Peyer's patch (tissue), 4 donors: ENCODE data around the gene AMY2B. TPM values are rescaled to one million over a fixed set of nuclear protein-coding genes. Genes with fewer than 3 reads are reported as not detected.
"Not testable (repeated sequence)": the region's sequence is repeated elsewhere in the genome, so short reads cannot be mapped to it uniquely, and the experiment has no call there.

Experiments
- DNase-seq, 3 donors: peaks; one replicate each; pipeline ENCODE4 v3.0.0-alpha.2; 2017 to 2019
- H3K27ac ChIP-seq, 4 donors: fragments of 200-600 bp; sonication (generic); one replicate each; pipeline ENCODE4 v1.5.1; 2016 to 2019
- H3K27me3 ChIP-seq, 2 donors: fragments of 200-600 bp; sonication (generic); one replicate each; pipeline ENCODE4 v1.5.1; 2019
- H3K36me3 ChIP-seq, 3 donors: fragments of 200-600 bp; sonication (generic); one replicate each; pipeline ENCODE4 v1.5.1; 2016 to 2019
- H3K4me1 ChIP-seq, 4 donors: fragments of 200-600 bp; sonication (generic); one replicate each; pipeline ENCODE4 v1.5.1; 2016 to 2019
- H3K4me3 ChIP-seq, 4 donors: fragments of 200-600 bp; sonication (generic); 1 replicate in 3 of 4; 2 replicates in 1 of 4; pipeline ENCODE4 v1.5.1; 2016 to 2019; ENCODE audit warnings: mild to moderate bottlenecking in 1 of 4
- H3K9me3 ChIP-seq, 4 donors: fragments of 200-600 bp; sonication (generic); one replicate each; pipeline ENCODE4 v1.5.1; 2016 to 2019; ENCODE audit warnings: mild to moderate bottlenecking in 1 of 4
- CTCF ChIP-seq, 6 experiments: fragments of 450-650 bp in 4 of 6; fragments of 200-600 bp in 2 of 6; sonication (generic) in 1 of 6; IDR thresholded peaks; one replicate each; pipeline ENCODE4 v1.5.1; 2017 to 2019; ENCODE audit warnings: antibody characterized with exemption in 6 of 6, mild to moderate bottlenecking in 3 of 6, moderate library complexity in 1 of 6
- POLR2A ChIP-seq, 2 donors: fragments of 450-650 bp; IDR thresholded peaks; one replicate each; pipeline ENCODE4 v1.5.1; 2017; ENCODE audit warnings: antibody characterized with exemption in 2 of 2, mild to moderate bottlenecking in 2 of 2, moderate library complexity in 2 of 2
- total RNA-seq, 4 donors: library from RNA; depleted of rRNA; stranded (reverse); fragments of >200 nt; gene quantifications; one replicate each; pipeline ENCODE4 v1.1.0, GENCODE V29; 2016

AMY2B gene
- total RNA-seq = 10 to 100 TPM; 20.3 to 46.4 (median 28.4) TPM

DNA sequence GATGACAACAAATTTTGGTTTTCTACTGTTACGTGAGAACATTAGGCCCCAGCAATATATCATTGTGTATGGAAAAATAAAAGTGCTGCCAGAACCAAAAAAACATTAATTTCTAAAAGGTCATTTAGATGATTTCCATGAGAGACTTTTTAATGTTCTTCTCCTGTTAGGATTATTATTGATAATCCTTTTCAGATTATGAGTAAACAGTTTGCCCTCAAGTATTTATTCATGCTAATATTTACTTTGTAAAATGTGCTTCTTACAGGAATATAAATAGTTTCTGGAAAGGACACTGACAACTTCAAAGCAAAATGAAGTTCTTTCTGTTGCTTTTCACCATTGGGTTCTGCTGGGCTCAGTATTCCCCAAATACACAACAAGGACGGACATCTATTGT, at the start of gene AMY2B:
Gene AMY2B (plus strand): TSS at position 301 of the 400 bp plus-strand sequence. CDS start 14 bp downstream, at position 315.
- not testable (repeated sequence) for H3K27ac ChIP-seq, H3K9me3 ChIP-seq, H3K27me3 ChIP-seq, H3K4me1 ChIP-seq, H3K36me3 ChIP-seq, DNase-seq, H3K4me3 ChIP-seq

GRCh38 chr1:103523346-103523745, 48.0 kb upstream of the AMY2B start:
- Histone ChIP-seq H3K4me1 (peaks cover 0 to 6% (median 2%) of the 10 kb centered on the region in 4 donors), H3K36me3 (no peaks in the 10 kb centered on the region), H3K4me3 (no peak overlapping the region), H3K27ac (no peak overlapping the region), H3K9me3 (no peaks in the 10 kb centered on the region), H3K27me3 (no peaks in the 10 kb centered on the region)
- TF ChIP-seq CTCF (IDR thresholded peaks at IDR 0.05) = no peak
- TF ChIP-seq POLR2A (IDR thresholded peaks at IDR 0.05) = no peak
- DNase-seq = no peak

DNA sequence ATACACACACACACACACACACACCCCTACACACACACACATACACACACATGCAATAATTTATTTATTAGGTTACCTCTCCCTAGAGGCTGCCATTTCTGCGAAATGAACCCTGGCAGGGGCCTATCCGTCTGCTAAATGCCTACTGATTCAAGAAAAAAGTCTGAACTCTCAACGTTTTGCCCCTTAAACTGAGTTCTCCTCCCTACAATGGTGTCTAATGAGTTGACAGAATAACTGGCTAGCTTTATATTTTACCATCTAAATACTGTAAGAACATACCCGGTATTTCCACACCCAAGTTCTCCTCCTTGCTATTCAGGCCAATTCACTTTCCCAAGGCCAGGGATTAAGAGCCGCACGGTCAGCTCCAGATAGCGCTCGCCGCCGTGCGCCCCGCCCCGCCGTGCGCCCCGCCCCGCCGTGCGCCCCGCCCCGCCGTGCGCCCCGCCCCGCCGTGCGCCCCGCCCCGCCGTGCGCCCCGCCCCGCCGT, 46.2 kb upstream of the AMY2B start:
- no peak for TF ChIP-seq POLR2A (IDR thresholded peaks at IDR 0.05)
- no peak for TF ChIP-seq CTCF (IDR thresholded peaks at IDR 0.05)

DNA sequence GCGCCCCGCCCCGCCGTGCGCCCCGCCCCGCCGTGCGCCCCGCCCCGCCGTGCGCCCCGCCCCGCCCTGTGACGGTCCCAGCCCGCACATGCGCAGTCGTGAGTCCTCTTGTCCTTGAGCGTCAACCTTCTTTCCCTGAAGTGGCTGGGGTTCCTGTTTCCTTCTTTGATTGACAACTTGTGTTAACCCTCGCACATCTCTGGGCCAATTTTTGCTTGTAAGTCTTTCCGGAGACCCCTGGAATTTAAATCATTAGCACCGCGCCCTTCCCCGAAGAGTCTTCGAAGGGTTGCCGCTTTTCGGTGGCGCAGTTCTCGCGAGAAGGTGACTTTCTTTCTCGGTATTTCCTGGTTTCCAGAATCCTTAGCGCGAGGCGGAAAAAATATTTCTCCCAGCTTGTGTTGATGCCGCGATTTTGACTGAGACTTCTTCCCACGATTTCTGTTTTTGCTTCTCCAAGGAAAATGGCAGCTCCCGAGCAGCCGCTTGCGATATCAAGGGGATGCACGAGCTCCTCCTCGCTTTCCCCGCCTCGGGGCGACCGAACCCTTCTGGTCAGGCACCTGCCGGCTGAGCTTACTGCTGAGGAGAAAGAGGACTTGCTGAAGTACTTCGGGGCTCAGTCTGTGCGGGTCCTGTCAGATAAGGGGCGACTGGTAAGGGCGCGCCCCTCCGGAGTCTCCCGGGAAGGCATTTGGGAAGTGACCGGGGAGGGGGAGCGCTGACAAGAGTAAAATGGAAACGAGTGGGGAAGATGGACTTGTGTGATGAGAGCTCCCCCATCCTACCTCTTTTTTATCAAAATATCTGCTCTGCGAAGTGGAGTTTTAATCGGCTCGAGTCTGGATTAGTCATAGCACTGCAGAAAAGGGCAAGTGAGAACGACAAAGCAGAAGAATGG, 45.5 kb upstream of the AMY2B start, which contains the start of gene RNPC3:
Gene RNPC3 (plus strand): TSS at position 93 of the 901 bp plus-strand sequence. CDS start 372 bp downstream, at position 465.
- Histone ChIP-seq H3K4me3 (peak within 1 kb of the TSS; percentile 77 to 93 (median 88)), H3K4me1 (peaks cover 0 to 10% (median 2%) of the 10 kb centered on the region in 4 donors), H3K9me3 (no peaks in the 10 kb centered on the region), H3K27me3 (no peaks in the 10 kb centered on the region), H3K36me3 (peaks cover 0 to 6% (median 0%) of the 10 kb centered on the region in 3 donors), H3K27ac (peak within 1 kb of the TSS; percentile 88 to 97 (median 96))
- DNase-seq = peak; percentile 82 to 94 (median 85)
- TF ChIP-seq CTCF (IDR thresholded peaks at IDR 0.05) = no peak
- TF ChIP-seq POLR2A (IDR thresholded peaks at IDR 0.05) = peak; percentile 29 to 58

More for the DNA sequence above, 46.2 kb upstream of the AMY2B start:
- Histone ChIP-seq H3K4me3 (peak overlapping the region in 3 of 4 donors; percentile 23 to 40 (median 34)), H3K9me3 (no peaks in the 10 kb centered on the region), H3K27ac (peak overlapping the region in 2 of 4 donors; percentile 69 to 96), H3K36me3 (no peaks in the 10 kb centered on the region), H3K27me3 (no peaks in the 10 kb centered on the region), H3K4me1 (peaks cover 0 to 10% (median 2%) of the 10 kb centered on the region in 4 donors)
- peak in 1 of 3 donors; percentile 65 for DNase-seq

DNA sequence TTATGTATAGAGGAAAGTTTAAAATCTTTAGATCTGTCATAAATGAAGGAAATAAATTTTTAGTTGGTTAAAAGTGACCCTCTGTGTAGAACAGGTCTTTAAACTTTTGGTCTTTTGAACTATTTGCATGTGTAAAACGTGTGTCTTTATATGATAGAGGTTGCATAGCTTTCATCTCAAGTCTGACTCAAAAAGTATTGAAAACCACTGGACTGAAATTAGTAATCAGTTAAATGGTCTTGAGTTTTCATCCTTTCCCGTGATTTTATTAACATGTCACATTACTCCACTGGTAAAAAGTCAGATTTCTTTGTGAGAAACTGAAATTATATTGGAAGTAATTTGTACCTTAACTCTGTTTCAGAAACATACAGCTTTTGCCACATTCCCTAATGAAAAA, 44.1 kb upstream of the AMY2B start:
- Histone ChIP-seq H3K4me3 (peak overlapping the region in 2 of 4 donors; percentile 86 to 93), H3K27me3 (no peaks in the 10 kb centered on the region), H3K4me1 (peaks cover 0 to 10% (median 2%) of the 10 kb centered on the region in 4 donors), H3K27ac (no peak overlapping the region), H3K36me3 (peaks cover 0 to 6% (median 0%) of the 10 kb centered on the region in 3 donors), H3K9me3 (no peaks in the 10 kb centered on the region)
- TF ChIP-seq CTCF (IDR thresholded peaks at IDR 0.05) = no peak
- no peak for TF ChIP-seq POLR2A (IDR thresholded peaks at IDR 0.05)
- DNase-seq = no peak

DNA sequence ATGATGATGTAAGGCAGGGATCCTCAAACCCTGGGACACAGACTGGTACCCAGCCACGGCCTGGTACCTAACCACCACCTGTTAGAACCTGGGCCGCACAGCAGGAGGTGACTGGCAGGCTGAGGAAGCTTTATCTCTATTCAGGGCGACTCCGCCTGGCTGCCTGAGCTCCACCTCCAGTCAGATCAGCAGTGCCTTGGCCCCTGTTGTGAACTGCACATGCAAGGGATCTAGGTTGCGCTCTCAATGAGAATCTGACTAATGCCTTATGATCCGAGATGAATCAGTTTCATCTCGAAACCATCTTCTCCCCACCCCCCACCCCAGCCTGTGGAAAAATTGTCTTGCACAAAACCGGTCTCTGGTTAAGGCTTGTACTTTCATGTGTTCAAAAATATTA, 41.6 kb upstream of the AMY2B start:
- Histone ChIP-seq H3K9me3 (no peaks in the 10 kb centered on the region), H3K27me3 (no peaks in the 10 kb centered on the region), H3K36me3 (peaks cover 0 to 6% (median 0%) of the 10 kb centered on the region in 3 donors), H3K4me3 (no peak overlapping the region), H3K4me1 (peaks cover 0 to 9% (median 2%) of the 10 kb centered on the region in 4 donors), H3K27ac (no peak overlapping the region)
- TF ChIP-seq POLR2A (IDR thresholded peaks at IDR 0.05) (no peak), CTCF (IDR thresholded peaks at IDR 0.05) (no peak)
- DNase-seq = no peak
